Mesenchymal stem cell (in vitro differentiated cells and primary cell): Measurements from ENCODE around the gene E2F4.

ENCODE experiments used
- DNase-seq: peaks from one replicate; pipeline ENCODE4 v3.0.0-alpha.2; 2013
- H2AFZ ChIP-seq: one replicate; pipeline ENCODE4 v1.6.1; 2013; ENCODE audit warnings: low read depth, mild to moderate bottlenecking, control low read depth, inconsistent platforms, low read length, moderate library complexity
- H2AK5ac ChIP-seq: 2 replicates; pipeline ENCODE4 v1.6.1; 2013; ENCODE audit warnings: low read length, moderate library complexity, mild to moderate bottlenecking, inconsistent platforms; ENCODE audit not compliant: severe bottlenecking
- H2BK120ac ChIP-seq: one replicate; pipeline ENCODE4 v1.6.1; 2013; ENCODE audit warnings: low read depth, mild to moderate bottlenecking, inconsistent platforms, low read length, moderate library complexity
- H2BK12ac ChIP-seq, 2 experiments: one replicate each; pipeline ENCODE4 v1.6.1; 2013; ENCODE audit warnings: inconsistent platforms in 2 of 2, low read length in 2 of 2, mild to moderate bottlenecking in 2 of 2, moderate library complexity in 2 of 2, control low read depth in 1 of 2
- H2BK15ac ChIP-seq: one replicate; pipeline ENCODE4 v1.6.1; 2013; ENCODE audit warnings: mild to moderate bottlenecking, low read depth, inconsistent platforms; ENCODE audit not compliant: poor library complexity, severe bottlenecking
- H2BK5ac ChIP-seq: 2 replicates; pipeline ENCODE4 v1.6.1; 2013; ENCODE audit warnings: low read depth, mild to moderate bottlenecking, low read length, control low read depth, inconsistent platforms; ENCODE audit not compliant: poor library complexity, severe bottlenecking
- H3K14ac ChIP-seq, 2 experiments: one replicate each; pipeline ENCODE4 v1.6.1; 2013; ENCODE audit warnings: inconsistent platforms in 2 of 2, low read length in 2 of 2, control low read depth in 1 of 2, mild to moderate bottlenecking in 1 of 2, moderate library complexity in 1 of 2
- H3K18ac ChIP-seq, 2 experiments: one replicate each; pipeline ENCODE4 v1.6.1; 2013; ENCODE audit warnings: inconsistent platforms in 2 of 2, low read length in 2 of 2, control low read depth in 1 of 2, low read depth in 1 of 2, mild to moderate bottlenecking in 1 of 2
- H3K23ac ChIP-seq, 2 experiments: one replicate each; pipeline ENCODE4 v1.6.1; 2013; ENCODE audit warnings: inconsistent platforms in 2 of 2, low read length in 2 of 2, mild to moderate bottlenecking in 2 of 2, moderate library complexity in 2 of 2, control low read depth in 1 of 2
- H3K27ac ChIP-seq: 2 replicates; pipeline ENCODE4 v1.5.1; 2013; ENCODE audit warnings: mild to moderate bottlenecking, moderate library complexity, low read length, control low read depth, inconsistent platforms; ENCODE audit not compliant: poor library complexity, severe bottlenecking
- H3K27me3 ChIP-seq, 2 experiments: 2 replicates each; pipeline versions ENCODE4 v1.6.1 to v1.7.0; 2013; ENCODE audit warnings: low read length in 2 of 2, mild to moderate bottlenecking in 2 of 2, moderate library complexity in 2 of 2, control low read depth in 1 of 2, inconsistent platforms in 1 of 2; ENCODE audit not compliant: control insufficient read depth in 1 of 2, insufficient read depth in 1 of 2
- H3K36me3 ChIP-seq, 2 experiments: 2 replicates each; pipeline versions ENCODE4 v1.6.1 to v1.7.0; 2013; ENCODE audit warnings: low read length in 2 of 2, control low read depth in 1 of 2, inconsistent platforms in 1 of 2, low read depth in 1 of 2, mild to moderate bottlenecking in 1 of 2; ENCODE audit not compliant: insufficient read depth in 2 of 2, control insufficient read depth in 1 of 2
- H3K4ac ChIP-seq, 2 experiments: one replicate each; pipeline ENCODE4 v1.6.1; 2013; ENCODE audit warnings: inconsistent platforms in 2 of 2, low read length in 2 of 2, mild to moderate bottlenecking in 2 of 2, moderate library complexity in 2 of 2, control low read depth in 1 of 2, low read depth in 1 of 2
- H3K4me1 ChIP-seq: 2 replicates; pipeline ENCODE4 v1.6.1; 2013; ENCODE audit warnings: low read depth, low read length, control low read depth; ENCODE audit not compliant: control insufficient read depth, insufficient read depth
- H3K4me2 ChIP-seq: 2 replicates; pipeline ENCODE4 v1.6.1; 2013; ENCODE audit warnings: low read length, mild to moderate bottlenecking, inconsistent platforms; ENCODE audit not compliant: poor library complexity, severe bottlenecking
- H3K4me3 ChIP-seq, 2 experiments: 2 replicates each; pipeline versions ENCODE4 v1.5.1 to v1.7.0; 2013; ENCODE audit warnings: low read length in 2 of 2, mild to moderate bottlenecking in 2 of 2, control low read depth in 1 of 2, low read depth in 1 of 2; ENCODE audit not compliant: insufficient read depth in 1 of 2
- H3K79me1 ChIP-seq: replicated peaks from 2 replicates; pipeline ENCODE4 v1.6.1; 2013; ENCODE audit warnings: mild to moderate bottlenecking, control low read depth, low read length, inconsistent platforms; ENCODE audit not compliant: poor library complexity, severe bottlenecking
- H3K9ac ChIP-seq: 2 replicates; pipeline ENCODE4 v1.7.0; 2013; ENCODE audit warnings: mild to moderate bottlenecking, low read length, moderate library complexity
- H3K9me3 ChIP-seq: 2 replicates; pipeline ENCODE4 v1.7.0; 2013; ENCODE audit warnings: mild to moderate bottlenecking, low read length; ENCODE audit not compliant: control insufficient read depth
- H4K8ac ChIP-seq: one replicate; pipeline ENCODE4 v1.6.1; 2013; ENCODE audit warnings: inconsistent platforms, mild to moderate bottlenecking, low read length, moderate library complexity
- H4K91ac ChIP-seq: one replicate; pipeline ENCODE4 v1.6.1; 2013; ENCODE audit warnings: mild to moderate bottlenecking, low read length, inconsistent platforms
- WGBS: methylation state at CpG from one replicate; pipeline ENCODE4 v1.1.7; 2013; ENCODE audit warnings: mixed read lengths; 5-methylcytosine and 5-hydroxymethylcytosine counted together

The E2F4 gene

GRCh38 chr16:67199808-67200198, 7.8 kb downstream of the E2F4 start:
- Histone ChIP-seq H2AFZ (no peak overlapping the region), H3K27me3 (no peaks in the 10 kb centered on the region), H3K4ac (no peak overlapping the region), H3K79me1 (peaks cover 27% of the 10 kb centered on the region), H3K4me3 (no peak overlapping the region), H3K9me3 (no peaks in the 10 kb centered on the region), H3K14ac (no peak overlapping the region), H4K91ac (no peak overlapping the region), H3K36me3 (peaks cover 43 to 96% of the 10 kb centered on the region in 2 experiments), H2BK12ac (no peak overlapping the region), H2AK5ac (no peak overlapping the region), H3K23ac (no peak overlapping the region), H3K27ac (no peak overlapping the region), H3K18ac (no peak overlapping the region), H2BK15ac (no peak overlapping the region), H2BK5ac (no peak overlapping the region), H3K9ac (no peak overlapping the region), H2BK120ac (no peak overlapping the region), H3K4me1 (peaks cover 19% of the 10 kb centered on the region), H3K4me2 (no peak overlapping the region), H4K8ac (peak overlapping the region; percentile 29)
- DNase-seq: no peak
- 62% methylated on average over 16 of the region's 22 CpGs for WGBS

DNA sequence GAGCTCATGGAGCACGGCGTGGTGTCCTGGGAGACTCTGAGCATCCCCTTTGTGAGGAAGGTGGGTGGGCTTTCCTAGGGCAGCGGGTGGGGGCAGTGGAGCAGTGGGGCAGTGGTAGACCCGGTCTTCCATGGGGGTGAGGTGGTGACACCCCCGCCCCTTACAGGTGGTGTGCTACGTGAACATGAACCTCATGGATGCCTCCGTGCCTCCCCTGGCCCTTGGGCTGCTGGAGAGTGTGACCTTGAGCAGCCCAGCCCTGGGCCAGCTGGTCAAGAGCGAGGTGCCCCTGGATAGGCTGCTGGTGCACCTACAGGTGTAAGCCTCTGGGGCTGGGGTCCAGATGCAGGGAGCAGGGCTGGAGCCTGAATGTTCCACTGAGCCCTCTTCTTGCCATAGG, 8.5 kb downstream of the E2F4 start:
- no peak overlapping the region for H3K4me3 ChIP-seq
- no peak for DNase-seq
- H3K4me1 ChIP-seq: peaks cover 19% of the 10 kb centered on the region
- no peak overlapping the region for H2BK15ac ChIP-seq
- H4K8ac ChIP-seq: no peak overlapping the region
- no peak overlapping the region for H2BK5ac ChIP-seq
- H3K27me3 ChIP-seq: no peaks in the 10 kb centered on the region
- H3K14ac ChIP-seq: no peak overlapping the region
- H2AK5ac ChIP-seq: no peak overlapping the region
- H3K36me3 ChIP-seq: peaks cover 36 to 90% of the 10 kb centered on the region in 2 experiments
- no peak overlapping the region for H2BK12ac ChIP-seq
- H4K91ac ChIP-seq: peak overlapping the region; percentile 70
- no peak overlapping the region for H3K4me2 ChIP-seq
- H3K18ac ChIP-seq: no peak overlapping the region
- 98% methylated on average over 8 of the region's 8 CpGs for WGBS
- no peak overlapping the region for H3K23ac ChIP-seq
- H3K9me3 ChIP-seq: no peaks in the 10 kb centered on the region
- H3K4ac ChIP-seq: no peak overlapping the region
- H3K27ac ChIP-seq: no peak overlapping the region
- H3K79me1 ChIP-seq: peaks cover 23% of the 10 kb centered on the region
- H3K9ac ChIP-seq: no peak overlapping the region
- no peak overlapping the region for H2AFZ ChIP-seq
- H2BK120ac ChIP-seq: no peak overlapping the region

DNA sequence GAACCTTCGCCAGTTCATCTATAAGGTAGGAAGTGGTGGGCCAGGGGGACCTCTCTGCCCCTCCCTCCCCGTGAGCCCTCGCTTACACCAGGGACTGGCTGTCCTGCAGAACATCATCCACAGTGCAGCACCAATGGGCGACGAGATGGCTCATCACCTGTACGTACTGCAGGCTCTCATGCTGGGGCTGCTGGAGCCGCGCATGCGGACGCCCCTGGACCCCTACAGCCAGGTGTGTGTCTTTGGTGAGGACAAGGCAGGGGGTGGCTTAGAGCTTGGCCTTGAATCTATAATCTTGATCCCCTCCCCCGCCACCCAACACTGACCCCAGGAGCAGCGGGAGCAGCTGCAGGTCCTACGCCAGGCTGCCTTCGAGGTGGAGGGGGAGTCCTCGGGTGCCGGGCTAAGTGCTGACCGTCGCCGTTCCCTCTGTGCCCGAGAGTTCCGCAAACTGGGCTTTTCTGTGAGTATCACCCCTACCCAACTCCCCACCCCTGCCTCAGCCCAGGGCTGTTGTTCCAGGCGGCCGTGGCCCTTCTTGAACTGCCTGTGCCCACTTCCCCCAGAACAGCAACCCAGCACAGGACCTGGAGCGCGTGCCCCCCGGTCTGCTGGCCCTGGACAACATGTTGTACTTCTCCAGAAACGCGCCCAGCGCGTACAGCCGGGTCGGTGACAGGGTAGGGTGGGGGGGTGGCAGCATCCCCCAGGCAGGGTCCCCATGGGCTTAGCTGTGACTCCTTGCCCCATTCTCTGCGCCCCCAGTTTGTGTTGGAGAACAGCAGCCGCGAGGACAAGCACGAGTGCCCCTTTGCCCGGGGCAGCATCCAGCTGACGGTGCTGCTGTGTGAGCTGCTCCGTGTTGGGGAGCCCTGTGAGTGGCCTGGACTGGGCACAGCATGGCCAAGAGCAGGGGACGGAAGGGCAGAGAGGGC, 9.7 kb downstream of the E2F4 start:
- H3K4me3 ChIP-seq: no peak overlapping the region
- no peak overlapping the region for H3K14ac ChIP-seq
- no peak overlapping the region for H3K27ac ChIP-seq
- DNase-seq: no peak
- H3K18ac ChIP-seq: no peak overlapping the region
- H4K8ac ChIP-seq: no peak overlapping the region
- H3K36me3 ChIP-seq: peaks cover 24 to 78% of the 10 kb centered on the region in 2 experiments
- H3K27me3 ChIP-seq: no peaks in the 10 kb centered on the region
- peaks cover 20% of the 10 kb centered on the region for H3K4me1 ChIP-seq
- H2BK15ac ChIP-seq: no peak overlapping the region
- H4K91ac ChIP-seq: no peak overlapping the region
- peaks cover 14% of the 10 kb centered on the region for H3K79me1 ChIP-seq
- H2AFZ ChIP-seq: no peak overlapping the region
- no peaks in the 10 kb centered on the region for H3K9me3 ChIP-seq
- WGBS: 96% methylated on average over 39 of the region's 40 CpGs
- H3K4me2 ChIP-seq: no peak overlapping the region
- peak overlapping the region in 1 of 2 experiments; percentile 2 for H3K4ac ChIP-seq
- H2AK5ac ChIP-seq: no peak overlapping the region
- no peak overlapping the region for H3K23ac ChIP-seq
- H2BK5ac ChIP-seq: no peak overlapping the region
- H2BK120ac ChIP-seq: no peak overlapping the region
- H2BK12ac ChIP-seq: no peak overlapping the region
- no peak overlapping the region for H3K9ac ChIP-seq

- H3K4me1 ChIP-seq: peaks cover 26% of the 10 kb centered on the region
- H2BK120ac ChIP-seq: no peak overlapping the region
- H3K4me3 ChIP-seq: no peak overlapping the region
- no peak overlapping the region for H2AFZ ChIP-seq
- no peak overlapping the region for H3K4me2 ChIP-seq
- no peak overlapping the region for H4K91ac ChIP-seq
- no peaks in the 10 kb centered on the region for H3K9me3 ChIP-seq
- no peak overlapping the region for H3K4ac ChIP-seq
- no peaks in the 10 kb centered on the region for H3K27me3 ChIP-seq
- H2BK15ac ChIP-seq: no peak overlapping the region
- H3K18ac ChIP-seq: no peak overlapping the region
- WGBS: 97% methylated on average over 12 of the region's 12 CpGs
- H2AK5ac ChIP-seq: no peak overlapping the region
- H3K27ac ChIP-seq: no peak overlapping the region
- no peak overlapping the region for H2BK5ac ChIP-seq
- no peak overlapping the region for H2BK12ac ChIP-seq
- peaks cover 17 to 71% of the 10 kb centered on the region in 2 experiments for H3K36me3 ChIP-seq
- H3K14ac ChIP-seq: no peak overlapping the region
- no peak for DNase-seq
- no peak overlapping the region for H3K23ac ChIP-seq
- no peak overlapping the region for H3K9ac ChIP-seq
- no peak overlapping the region for H4K8ac ChIP-seq
- H3K79me1 ChIP-seq: peaks cover 13% of the 10 kb centered on the region
Observed at GRCh38 chr16:67202426-67202825, 10.5 kb downstream of the E2F4 start.
